GM08714 (cell line): ENCODE measurements around the gene GPC3.

ENCODE experiments used
- H3K4me3 ChIP-seq: fragments of 200-500 bp; sonication (Bioruptor generic); 2 replicates; pipeline ENCODE4 v1.5.1; 2014; ENCODE audit warnings: mild to moderate bottlenecking, low read length, inconsistent platforms
- ZNF274 ChIP-seq: IDR thresholded peaks from 2 replicates; pipeline ENCODE4 v1.6.1; 2012; ENCODE audit warnings: mild to moderate bottlenecking, low read depth, low read length

GPC3 gene

GRCh38 chrX:133852837-133853356, 132.5 kb downstream of the GPC3 start:
- no peak for TF ChIP-seq ZNF274
- H3K4me3 ChIP-seq: no peak overlapping the region

- no peak for TF ChIP-seq ZNF274
- H3K4me3 ChIP-seq: no peak overlapping the region
These were observed 133.0 kb downstream of the GPC3 start for GRCh38 chrX:133852401-133852800.

- TF ChIP-seq ZNF274: no peak
These were observed 135.0 kb downstream of the GPC3 start for GRCh38 chrX:133850399-133850798.

GRCh38 chrX:133849676-133850075, 135.7 kb downstream of the GPC3 start:
- no peak for TF ChIP-seq ZNF274
- H3K4me3 ChIP-seq: no peak overlapping the region

More at GRCh38 chrX:133850399-133850798, 135.0 kb downstream of the GPC3 start:
- H3K4me3 ChIP-seq: no peak overlapping the region

GRCh38 chrX:133847340-133847994, 137.9 kb downstream of the GPC3 start:
- H3K4me3 ChIP-seq: no peak overlapping the region
- TF ChIP-seq ZNF274: no peak

GRCh38 chrX:133846311-133846710, 139.1 kb downstream of the GPC3 start:
- no peak overlapping the region for H3K4me3 ChIP-seq
- no peak for TF ChIP-seq ZNF274

GRCh38 chrX:133840415-133840814, 145.0 kb downstream of the GPC3 start:
- no peak overlapping the region for H3K4me3 ChIP-seq

GRCh38 chrX:133838761-133839676, 146.4 kb downstream of the GPC3 start:
- TF ChIP-seq ZNF274: no peak
- H3K4me3 ChIP-seq: no peak overlapping the region

More at GRCh38 chrX:133840415-133840814, 145.0 kb downstream of the GPC3 start:
- TF ChIP-seq ZNF274: no peak

GRCh38 chrX:133837091-133837490, 148.3 kb downstream of the GPC3 start:
- no peak for TF ChIP-seq ZNF274
- H3K4me3 ChIP-seq: no peak overlapping the region

GRCh38 chrX:133836561-133836960, 148.8 kb downstream of the GPC3 start:
- no peak overlapping the region for H3K4me3 ChIP-seq
- TF ChIP-seq ZNF274: no peak

GRCh38 chrX:133834771-133835170, 150.6 kb downstream of the GPC3 start:
- H3K4me3 ChIP-seq: no peak overlapping the region
- no peak for TF ChIP-seq ZNF274

- H3K4me3 ChIP-seq: no peak overlapping the region
- no peak for TF ChIP-seq ZNF274
These were observed 165.8 kb downstream of the GPC3 start for GRCh38 chrX:133819546-133819945.

GRCh38 chrX:133818019-133818418, 167.4 kb downstream of the GPC3 start:
- no peak for TF ChIP-seq ZNF274
- no peak overlapping the region for H3K4me3 ChIP-seq

GRCh38 chrX:133815496-133815895, 169.9 kb downstream of the GPC3 start:
- no peak for TF ChIP-seq ZNF274

GRCh38 chrX:133813971-133814370, 171.4 kb downstream of the GPC3 start:
- H3K4me3 ChIP-seq: no peak overlapping the region
- no peak for TF ChIP-seq ZNF274

More at GRCh38 chrX:133815496-133815895, 169.9 kb downstream of the GPC3 start:
- no peak overlapping the region for H3K4me3 ChIP-seq

GRCh38 chrX:133812402-133812801, 173.0 kb downstream of the GPC3 start:
- H3K4me3 ChIP-seq: no peak overlapping the region
- no peak for TF ChIP-seq ZNF274
